ENCODE results near the gene SACS. TPM values are rescaled to one million over a fixed set of nuclear protein-coding genes. Genes with fewer than 3 reads are reported as not detected.

The SACS gene
- total RNA-seq, 2 donors from 2014 or later, result 8.6 to 10.5 TPM

DNA sequence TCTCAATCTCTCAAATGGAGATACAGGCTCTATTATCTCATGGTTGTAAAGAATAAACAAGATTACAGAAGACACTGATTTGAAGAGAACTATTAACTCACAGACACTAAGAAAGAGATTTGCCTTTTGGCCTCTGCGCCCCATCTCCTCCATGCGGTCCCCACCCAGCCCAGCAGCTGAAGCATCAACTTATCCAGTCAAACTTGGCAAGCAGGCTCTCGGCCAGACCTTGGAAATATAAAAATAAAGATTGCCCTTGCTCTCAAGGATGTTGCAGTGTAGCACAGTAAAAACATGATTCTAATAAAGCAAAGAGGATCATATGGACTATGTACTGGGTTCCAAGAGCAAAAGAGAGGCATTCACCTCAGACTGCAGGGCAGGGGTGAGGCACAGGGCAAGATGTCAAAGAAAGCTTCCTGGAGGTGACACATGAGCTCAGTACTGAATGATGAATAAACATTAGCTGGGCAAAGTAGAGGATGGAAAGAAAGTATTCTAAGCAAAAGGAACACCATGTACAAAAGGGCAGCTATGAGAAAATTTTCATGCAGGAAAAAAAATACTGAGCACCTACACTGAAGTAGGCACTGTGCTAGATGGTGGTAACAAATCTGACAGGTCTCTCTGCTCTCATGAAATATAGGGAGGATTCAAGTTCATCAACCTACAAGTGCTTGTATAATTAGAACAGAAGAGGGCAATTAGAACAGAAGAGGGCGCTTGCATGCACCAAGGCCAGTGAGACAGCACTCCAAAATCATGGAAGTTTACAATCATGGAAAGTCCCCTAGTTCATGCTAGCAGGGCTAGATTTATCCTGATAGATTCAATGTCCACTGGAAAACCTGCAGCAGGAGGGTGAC, 85.0 kb downstream of the SACS start:
- Histone ChIP-seq H3K27ac (no peak overlapping the region), H3K27me3 (no peaks in the 10 kb centered on the region), H3K4me3 (no peak overlapping the region), H3K36me3 (replicated peaks in 1 of 2; ENCODE audit: insufficient read depth in 1 of 2, low read depth in 2 of 2) (no peaks in the 10 kb centered on the region), H3K9me3 (no peaks in the 10 kb centered on the region), H3K4me1 (peaks cover 10% of the 10 kb centered on the region)
- WGBS, 2 donors, result 93 to 96% methylated on average over 4 of the region's 4 CpGs
- ATAC-seq (no peak), DNase-seq (no peak)
- intact Hi-C loops (cut with DNase I), result loop anchor here (5.0 kb wide), 1 partner anchor 514 kb away; no protein-coding TSS in a partner anchor
- TF ChIP-seq, protein P1, sequence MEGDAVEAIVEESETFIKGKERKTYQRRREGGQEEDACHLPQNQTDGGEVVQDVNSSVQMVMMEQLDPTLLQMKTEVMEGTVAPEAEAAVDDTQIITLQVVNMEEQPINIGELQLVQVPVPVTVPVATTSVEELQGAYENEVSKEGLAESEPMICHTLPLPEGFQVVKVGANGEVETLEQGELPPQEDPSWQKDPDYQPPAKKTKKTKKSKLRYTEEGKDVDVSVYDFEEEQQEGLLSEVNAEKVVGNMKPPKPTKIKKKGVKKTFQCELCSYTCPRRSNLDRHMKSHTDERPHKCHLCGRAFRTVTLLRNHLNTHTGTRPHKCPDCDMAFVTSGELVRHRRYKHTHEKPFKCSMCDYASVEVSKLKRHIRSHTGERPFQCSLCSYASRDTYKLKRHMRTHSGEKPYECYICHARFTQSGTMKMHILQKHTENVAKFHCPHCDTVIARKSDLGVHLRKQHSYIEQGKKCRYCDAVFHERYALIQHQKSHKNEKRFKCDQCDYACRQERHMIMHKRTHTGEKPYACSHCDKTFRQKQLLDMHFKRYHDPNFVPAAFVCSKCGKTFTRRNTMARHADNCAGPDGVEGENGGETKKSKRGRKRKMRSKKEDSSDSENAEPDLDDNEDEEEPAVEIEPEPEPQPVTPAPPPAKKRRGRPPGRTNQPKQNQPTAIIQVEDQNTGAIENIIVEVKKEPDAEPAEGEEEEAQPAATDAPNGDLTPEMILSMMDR (IDR thresholded peaks at IDR 0.05), result no peak
- no peak for TF ChIP-seq POLR2A (IDR thresholded peaks at IDR 0.05)

DNA sequence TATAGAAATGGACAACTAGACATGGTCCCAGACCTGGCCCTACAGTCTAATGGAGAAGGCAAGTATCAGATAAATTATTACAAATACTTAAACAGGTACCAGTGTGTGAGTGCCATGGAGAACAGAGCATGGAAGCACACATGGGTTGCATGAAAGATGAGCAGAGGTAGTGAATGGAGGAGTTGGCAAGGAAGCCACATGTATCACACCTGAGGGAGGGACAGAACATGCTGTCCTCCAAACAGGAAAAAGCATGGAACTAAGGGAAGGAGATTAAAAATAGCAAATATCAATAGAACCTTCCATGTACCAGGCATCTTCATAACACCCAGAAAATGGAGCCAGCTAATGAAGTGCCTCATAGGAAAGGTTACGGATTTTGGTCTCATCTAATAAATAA, 85.9 kb downstream of the SACS start:
- no peak for TF ChIP-seq POLR2A (IDR thresholded peaks at IDR 0.05)
- TF ChIP-seq, protein P1 (IDR thresholded peaks at IDR 0.05), result no peak
- Histone ChIP-seq H3K36me3 (replicated peaks in 1 of 2; ENCODE audit: insufficient read depth in 1 of 2, low read depth in 2 of 2) (no peaks in the 10 kb centered on the region), H3K27ac (no peak overlapping the region)

DNA sequence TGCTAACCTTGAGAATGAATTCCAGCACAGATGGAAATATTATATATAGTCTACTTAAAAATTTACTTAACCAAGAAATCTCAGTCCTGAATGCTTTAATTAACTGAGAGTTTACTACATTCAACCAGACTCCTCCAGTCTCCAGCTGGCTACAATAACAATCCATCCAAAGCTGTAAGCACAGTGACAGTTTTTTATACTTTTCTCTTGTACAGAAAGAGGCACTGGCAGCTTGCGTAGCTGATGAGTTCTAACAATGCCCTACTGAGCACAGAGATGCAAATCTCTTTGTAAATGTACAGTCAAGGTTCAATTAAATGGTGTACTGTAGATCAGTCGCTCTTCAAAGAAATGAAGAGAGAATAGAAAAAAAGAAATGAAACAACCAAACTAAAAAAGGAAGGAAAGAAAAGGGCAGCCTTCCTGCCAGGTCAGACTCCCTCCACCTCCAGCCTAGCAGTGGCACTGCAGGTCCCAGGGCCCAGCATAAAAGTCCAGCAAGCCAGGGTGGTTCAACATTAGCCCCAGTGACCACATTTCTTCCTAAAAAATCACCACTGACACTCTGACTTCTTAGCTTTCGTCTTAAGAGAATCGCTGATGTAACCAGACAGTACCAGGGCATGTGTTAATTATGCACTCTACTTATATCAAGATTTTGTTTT, 88.4 kb downstream of the SACS start:
- Histone ChIP-seq H3K27me3 (no peaks in the 10 kb centered on the region), H3K9me3 (no peaks in the 10 kb centered on the region), H3K36me3 (replicated peaks in 1 of 2; ENCODE audit: insufficient read depth in 1 of 2, low read depth in 2 of 2) (peaks cover 0 to 2% of the 10 kb centered on the region in 2 donors), H3K4me3 (no peak overlapping the region), H3K27ac (no peak overlapping the region), H3K4me1 (peaks cover 7% of the 10 kb centered on the region)
- DNase-seq, result no peak
- no peak for ATAC-seq
- intact Hi-C loops (cut with DNase I), result loop anchor here (5.0 kb wide), 1 partner anchor 517 kb away; no protein-coding TSS in a partner anchor
- TF ChIP-seq, protein P1 (IDR thresholded peaks at IDR 0.05), result no peak
- TF ChIP-seq POLR2A (IDR thresholded peaks at IDR 0.05), result no peak
- 90 to 92% methylated on average over 4 of the region's 4 CpGs for WGBS, 2 donors

More for the DNA sequence above, 85.9 kb downstream of the SACS start:
- DNase-seq (no peak), ATAC-seq (no peak)
- Histone ChIP-seq H3K27me3 (no peaks in the 10 kb centered on the region), H3K9me3 (no peaks in the 10 kb centered on the region), H3K4me3 (no peak overlapping the region), H3K4me1 (peaks cover 10% of the 10 kb centered on the region)
- 93 to 97% methylated on average over 1 of the region's 1 CpG for WGBS, 2 donors
- intact Hi-C loops (cut with DNase I), result loop anchor here (5.0 kb wide), 1 partner anchor 515 kb away; no protein-coding TSS in a partner anchor

DNA sequence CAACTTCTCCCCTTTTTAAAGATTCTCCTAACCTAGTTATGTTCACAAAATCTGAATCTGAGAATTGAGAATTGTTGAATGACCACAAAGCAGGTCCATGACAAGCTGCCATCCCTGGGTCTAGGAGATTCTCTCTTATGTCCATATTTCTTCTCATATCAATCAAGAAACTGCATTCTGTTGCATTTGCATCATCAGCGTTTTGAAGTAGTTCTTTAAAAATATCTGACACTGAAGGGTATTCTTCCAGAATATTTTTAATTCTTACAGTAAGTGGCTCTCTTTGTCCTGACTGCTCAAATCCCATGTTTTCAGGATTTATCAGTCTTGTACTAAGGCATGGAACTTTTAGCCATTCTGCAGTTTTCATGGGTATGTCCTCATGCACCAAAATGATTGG, 94.3 kb downstream of the SACS start:
- Histone ChIP-seq H3K27ac (no peak overlapping the region), H3K9me3 (no peaks in the 10 kb centered on the region), H3K4me3 (no peak overlapping the region), H3K36me3 (replicated peaks in 1 of 2; ENCODE audit: insufficient read depth in 1 of 2, low read depth in 2 of 2) (peaks cover 0 to 2% of the 10 kb centered on the region in 2 donors), H3K27me3 (no peaks in the 10 kb centered on the region), H3K4me1 (no peaks in the 10 kb centered on the region)
- DNase-seq (no peak), ATAC-seq (no peak)
- no peak for TF ChIP-seq POLR2A (IDR thresholded peaks at IDR 0.05)
- TF ChIP-seq, protein P1 (IDR thresholded peaks at IDR 0.05), result no peak
- 94 to 100% methylated on average over 1 of the region's 1 CpG for WGBS, 2 donors
- intact Hi-C loops (cut with DNase I), result no loop called here
